ENCODE results near the gene ACTRT2.

- TF ChIP-seq CTCF (IDR thresholded peaks at IDR 0.05 in 2 of 3, conservative IDR thresholded peaks at IDR 0.05 in 1 of 3; ENCODE audit: control insufficient read depth in 2 of 3, extremely low read depth in 1 of 3, insufficient read depth in 1 of 3, low read depth in 3 of 3, low read length in 3 of 3) (no peak), KDM1A (IDR thresholded peaks at IDR 0.05; ENCODE audit: borderline replicate concordance) (no peak), CBFB (IDR thresholded peaks at IDR 0.05; ENCODE audit: low read depth) (no peak)
These were observed 6.6 kb upstream of the ACTRT2 start for GRCh38 chr1:3014443-3015268.

Data from GM12878 (cell line).